Aorta (tissue), 5 donors: ENCODE data around the gene PLAC8. TPM values are rescaled to one million over a fixed set of nuclear protein-coding genes. Genes with fewer than 3 reads are reported as not detected.
"Not testable (repeated sequence)": the region's sequence is repeated elsewhere in the genome, so short reads cannot be mapped to it uniquely, and the experiment has no call there.

Source experiments
- ATAC-seq: fragments of 200-7000 bp; cut with Tn5 transposase; one replicate; pipeline ENCODE4 v1.9.1; 2022; ENCODE audit warnings: moderate library complexity; ENCODE audit not compliant: low FRiP score
- DNase-seq, 2 donors: peaks; one replicate each; pipeline ENCODE4 v3.0.0-alpha.2; 2020
- H3K27ac ChIP-seq, 2 donors: one replicate each; pipeline ENCODE4 v1.5.1; 2013; ENCODE audit warnings: low read length in 2 of 2, mild to moderate bottlenecking in 2 of 2, moderate library complexity in 2 of 2, control low read depth in 1 of 2, inconsistent platforms in 1 of 2, low read depth in 1 of 2
- H3K27me3 ChIP-seq, 2 donors: one replicate each; pipeline ENCODE4 v1.6.1; 2013; ENCODE audit warnings: control low read depth in 1 of 2, low read length in 1 of 2, mild to moderate bottlenecking in 1 of 2, moderate library complexity in 1 of 2; ENCODE audit not compliant: insufficient read depth in 2 of 2, control insufficient read depth in 1 of 2
- H3K36me3 ChIP-seq, 2 donors: one replicate each; pipeline ENCODE4 v1.6.1; 2013; ENCODE audit warnings: control low read depth in 1 of 2, low read length in 1 of 2, mild to moderate bottlenecking in 1 of 2; ENCODE audit not compliant: insufficient read depth in 2 of 2, control insufficient read depth in 1 of 2
- H3K4me1 ChIP-seq, 2 donors: one replicate each; pipeline ENCODE4 v1.6.1; 2013; ENCODE audit warnings: low read length in 2 of 2, control low read depth in 1 of 2, mild to moderate bottlenecking in 1 of 2, moderate library complexity in 1 of 2; ENCODE audit not compliant: insufficient read depth in 2 of 2, control insufficient read depth in 1 of 2
- H3K4me3 ChIP-seq, 2 donors: one replicate each; pipeline ENCODE4 v1.5.1; 2013; ENCODE audit warnings: low read length in 2 of 2, control low read depth in 1 of 2, mild to moderate bottlenecking in 1 of 2
- H3K9me3 ChIP-seq: one replicate; pipeline ENCODE4 v1.6.1; 2013; ENCODE audit warnings: mild to moderate bottlenecking, low read length; ENCODE audit not compliant: control insufficient read depth
- WGBS, 2 donors: extraction: QIAGEN DNeasy Blood & Tissue Kit; methylation state at CpG; one replicate each; pipeline ENCODE4 v1.1.7; 2013; 5-methylcytosine and 5-hydroxymethylcytosine counted together
- intact Hi-C, 2 donors: fragments of 100-400 bp; cut with DNase I; formaldehyde crosslinking; loops; one replicate each; pipeline versions ENCODE4 v1.14.2 to v1.15.0; 2022
- long read RNA-seq, 2 donors: library from polyadenylated mRNA; unstranded; transcript quantifications; one replicate each; pipeline ENCODE4 v2.0.0, GENCODE V29; 2020 to 2021
- polyA plus RNA-seq, 2 donors: library from polyadenylated mRNA; stranded (reverse); fragments of 200-250 nt; gene quantifications; one replicate each; pipeline ENCODE4 v1.2.3, GENCODE V29; 2013
- total RNA-seq, 2 donors: library from RNA; stranded (reverse); fragmentation: NEBNext Ultra II Directional; extraction: Animal tissue kit (Norgen Biotek cat#: 25700); gene quantifications; one replicate each; pipeline ENCODE4 v1.2.1, GENCODE V29; 2021
- donor health status: healthy with polysubstance abuse.
- donor health status: Bipolar disorder and iron deficiency.
- donor health status: DM: no; HTN: no; CAD: no.
- donor health status: DM: no; HTN: no; CAD: no.
- donor health status: DM: yes; HTN: yes; CAD: no.

The PLAC8 gene
- total RNA-seq (1 to 10 TPM; 3.5 to 4.2 TPM), polyA plus RNA-seq (10 to 100 TPM in 1 of 2 donors, 1 to 10 TPM in 1; 3.2 to 48.1 TPM)
- long read RNA-seq, donor 1, partial matches to known transcripts, result 0 of 1 reads
- long read RNA-seq, donor 1, other reads (novel, unspliced or antisense), result 0 of 1 reads
- long read RNA-seq, donor 2, result 0 reads

DNA sequence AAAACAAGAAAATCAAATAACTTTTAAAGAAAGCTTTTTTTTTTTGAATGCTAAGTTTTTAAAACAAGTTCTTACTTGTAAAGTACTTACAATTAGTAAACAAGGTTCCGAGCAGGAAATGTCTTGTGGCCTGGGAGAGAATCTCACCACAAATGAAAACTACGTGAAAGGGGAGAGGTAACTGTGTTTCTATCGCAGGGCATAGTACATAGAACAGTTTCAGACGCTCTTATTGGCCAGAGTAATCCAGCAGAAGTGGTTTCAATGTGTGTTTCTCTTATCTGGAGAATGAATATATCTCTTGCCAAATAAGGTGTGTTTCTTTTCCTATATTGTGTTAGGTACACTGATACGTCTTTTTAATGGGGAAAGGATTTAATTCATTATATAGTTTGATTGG is at the start of gene PLAC8:
Gene PLAC8, minus strand, starts transcription at position 154 of the 400 bp plus-strand sequence. CDS start 6,808 bp downstream, outside the sequence.
- intact Hi-C loops, result no loop called here
- Histone ChIP-seq H3K27ac (no peak within 1 kb of the TSS), H3K9me3 (no peaks in the 10 kb centered on the region), H3K36me3 (no peaks in the 10 kb centered on the region), H3K27me3 (no peaks in the 10 kb centered on the region), H3K4me3 (no peak within 1 kb of the TSS), H3K4me1 (no peaks in the 10 kb centered on the region)
- DNase-seq (no peak), ATAC-seq (no peak)
- 64 to 70% methylated on average over 5 of the region's 5 CpGs for WGBS, 2 donors

DNA sequence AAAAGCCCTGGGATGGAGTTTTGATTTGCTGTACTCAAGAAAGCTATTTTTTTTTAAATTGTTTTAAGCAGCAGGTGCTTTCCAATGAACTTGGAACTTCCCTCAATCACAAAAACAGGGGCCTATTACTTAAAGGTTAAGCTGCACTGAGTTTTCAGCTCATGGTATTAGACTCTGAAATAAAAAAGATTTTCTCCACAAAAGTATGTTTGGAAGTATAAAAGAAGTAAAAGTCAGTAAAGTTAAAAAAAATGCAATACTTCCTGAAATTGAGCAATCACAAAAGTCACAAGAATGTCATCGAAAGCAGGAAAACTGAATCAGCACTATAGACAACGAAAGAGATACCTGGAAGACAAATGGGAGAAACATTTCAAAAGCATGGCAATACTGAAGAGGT is 38.9 kb upstream of the PLAC8 start:
- 78 to 81% methylated on average over 2 of the region's 2 CpGs for WGBS, 2 donors
- Histone ChIP-seq H3K9me3 (peaks cover 2% of the 10 kb centered on the region), H3K27ac (no peak overlapping the region), H3K4me3 (no peak overlapping the region), H3K27me3 (no peaks in the 10 kb centered on the region), H3K36me3 (no peaks in the 10 kb centered on the region), H3K4me1 (no peaks in the 10 kb centered on the region)
- intact Hi-C loops, result no loop called here
- ATAC-seq (no peak), DNase-seq (no peak)

DNA sequence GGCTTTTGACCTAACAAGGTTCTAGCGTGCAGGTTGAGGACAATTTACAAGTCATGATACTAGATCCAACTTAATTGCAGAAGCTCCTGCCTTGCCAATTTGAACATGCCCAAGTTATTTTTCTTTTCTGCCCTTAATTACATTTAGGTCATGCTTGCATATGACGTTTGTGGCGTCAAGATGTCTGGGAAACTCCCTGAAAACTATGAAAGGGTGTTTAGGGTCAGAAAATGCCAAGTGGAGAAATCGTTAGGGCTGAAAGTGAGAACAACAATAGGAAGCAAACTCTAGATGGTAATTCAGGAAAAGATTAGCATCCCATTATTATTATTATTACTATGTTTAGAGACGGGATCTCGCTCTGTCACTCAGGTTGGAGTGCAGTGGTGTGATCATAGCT is 38.2 kb upstream of the PLAC8 start:
- Histone ChIP-seq H3K27ac (no peak overlapping the region), H3K27me3 (no peaks in the 10 kb centered on the region), H3K36me3 (no peaks in the 10 kb centered on the region), H3K4me3 (no peak overlapping the region), H3K9me3 (peaks cover 2% of the 10 kb centered on the region), H3K4me1 (no peaks in the 10 kb centered on the region)
- no peak for ATAC-seq
- DNase-seq, result no peak
- intact Hi-C loops, result no loop called here
- 45 to 56% methylated on average over 6 of the region's 6 CpGs for WGBS, 2 donors

DNA sequence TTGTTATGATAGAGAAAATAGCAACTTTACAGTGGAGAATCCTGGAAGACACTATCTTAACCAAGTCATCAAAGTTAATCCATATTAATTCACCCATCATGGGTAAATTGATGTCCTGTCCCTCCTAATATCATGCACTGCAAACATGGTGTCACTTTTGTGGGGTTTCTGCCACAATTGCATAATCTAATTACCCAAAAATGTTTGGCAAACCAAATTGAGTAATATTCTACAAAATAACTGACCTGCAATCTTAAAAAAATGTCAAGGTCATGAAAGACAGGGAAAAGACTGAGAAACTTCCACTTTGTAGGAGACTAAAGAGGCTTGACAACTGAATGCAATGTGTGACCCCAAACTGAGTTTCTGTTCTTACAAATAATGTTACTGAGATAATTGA is 37.1 kb upstream of the PLAC8 start:
- no peaks in the 10 kb centered on the region for H3K4me1 ChIP-seq
- intact Hi-C loops, result no loop called here
- H3K27ac ChIP-seq, result no peak overlapping the region
- ATAC-seq, result no peak
- H3K4me3 ChIP-seq, result no peak overlapping the region
- no peak for DNase-seq
- H3K27me3 ChIP-seq, result no peaks in the 10 kb centered on the region
- peaks cover 2% of the 10 kb centered on the region for H3K9me3 ChIP-seq
- no peaks in the 10 kb centered on the region for H3K36me3 ChIP-seq

GRCh38 chr4:83150653-83151330 is 36.3 kb upstream of the PLAC8 start:
- no peaks in the 10 kb centered on the region for H3K36me3 ChIP-seq
- ATAC-seq (no peak), DNase-seq (no peak)
- H3K4me1 ChIP-seq, result no peaks in the 10 kb centered on the region
- 55 to 57% methylated on average over 8 of the region's 8 CpGs for WGBS, 2 donors
- H3K27ac ChIP-seq, result no peak overlapping the region
- H3K4me3 ChIP-seq, result no peak overlapping the region
- H3K9me3 ChIP-seq, result no peaks in the 10 kb centered on the region
- no peaks in the 10 kb centered on the region for H3K27me3 ChIP-seq
- intact Hi-C loops, result no loop called here

GRCh38 chr4:83149865-83150652 is 35.5 kb upstream of the PLAC8 start:
- Histone ChIP-seq H3K4me3 (no peak overlapping the region), H3K9me3 (no peaks in the 10 kb centered on the region), H3K36me3 (no peaks in the 10 kb centered on the region), H3K4me1 (no peaks in the 10 kb centered on the region), H3K27me3 (no peaks in the 10 kb centered on the region), H3K27ac (no peak overlapping the region)
- no peak for ATAC-seq
- intact Hi-C loops, result no loop called here
- WGBS, 2 donors, result 62 to 68% methylated on average over 11 of the region's 11 CpGs
- DNase-seq, result no peak

GRCh38 chr4:83146841-83147240 is 32.3 kb upstream of the PLAC8 start:
- 80% methylated on average over 2 of the region's 2 CpGs for WGBS, 2 donors
- DNase-seq (no peak), ATAC-seq (no peak)
- H3K4me1 ChIP-seq, result no peaks in the 10 kb centered on the region
- no peak overlapping the region for H3K4me3 ChIP-seq
- no peak overlapping the region for H3K27ac ChIP-seq
- H3K9me3 ChIP-seq, result no peaks in the 10 kb centered on the region
- intact Hi-C loops, result no loop called here
- no peaks in the 10 kb centered on the region for H3K27me3 ChIP-seq
- H3K36me3 ChIP-seq, result no peaks in the 10 kb centered on the region

DNA sequence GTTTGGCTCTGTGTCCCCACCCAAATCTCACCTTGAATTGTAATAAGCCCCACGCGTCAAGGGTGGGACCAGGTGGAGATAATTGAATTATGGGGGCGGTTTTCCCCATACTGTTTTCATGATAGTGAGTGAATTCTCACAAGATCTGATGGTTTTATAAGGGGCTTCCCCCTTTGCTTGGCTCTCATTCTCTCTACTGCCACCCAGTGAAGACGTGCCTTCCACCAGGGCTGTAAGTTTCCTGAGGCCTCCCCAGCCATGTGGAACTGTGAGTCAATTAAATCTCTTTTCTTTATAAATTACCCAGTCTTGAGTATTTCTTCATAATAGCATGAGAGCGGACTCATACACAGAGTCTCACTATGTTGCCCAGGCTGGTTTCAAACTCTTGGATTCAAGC is 31.2 kb upstream of the PLAC8 start:
- H3K4me3 ChIP-seq, H3K4me1 ChIP-seq, ATAC-seq, H3K27me3 ChIP-seq, H3K27ac ChIP-seq, intact Hi-C loops, H3K9me3 ChIP-seq, H3K36me3 ChIP-seq, DNase-seq: not testable (repeated sequence)
- 73 to 74% methylated on average over 5 of the region's 5 CpGs for WGBS, 2 donors
